HFFc6 (cell line): Measurements from ENCODE around the gene PCARE. TPM values are rescaled to one million over a fixed set of nuclear protein-coding genes. Genes with fewer than 3 reads are reported as not detected.
A peak's percentile ranks its signal among the peaks of the same experiment; 100 is the strongest.

ENCODE experiments used
- DNase-seq: peaks from one replicate; pipeline ENCODE4 v3.0.0-alpha.2; 2018
- H3K27ac Mint-ChIP-seq: 2 replicates; pipeline ENCODE4 v1.8.0; 2020; ENCODE audit warnings: mild to moderate bottlenecking, mixed read lengths
- H3K27me3 Mint-ChIP-seq: 2 replicates; pipeline ENCODE4 v1.8.0; 2021; ENCODE audit warnings: mild to moderate bottlenecking, moderate library complexity, mixed read lengths; ENCODE audit not compliant: insufficient read depth
- H3K36me3 Mint-ChIP-seq: 2 replicates; pipeline ENCODE4 v1.8.0; 2021; ENCODE audit warnings: low read depth, mixed read lengths
- H3K4me1 Mint-ChIP-seq: 2 replicates; pipeline ENCODE4 v1.8.0; 2020; ENCODE audit warnings: low read depth, mixed read lengths
- H3K4me3 Mint-ChIP-seq: 2 replicates; pipeline ENCODE4 v1.8.0; 2020; ENCODE audit warnings: mild to moderate bottlenecking, moderate library complexity, mixed read lengths
- H3K9me3 Mint-ChIP-seq: 2 replicates; pipeline ENCODE4 v1.8.0; 2020; ENCODE audit warnings: mild to moderate bottlenecking, mixed read lengths
- total RNA-seq, 6 experiments: library from RNA; stranded (reverse); fragmentation: NEBNext Ultra II Directional; extraction: Animal tissue kit (Norgen Biotek cat#: 25700); gene quantifications; 2 replicates in 1 of 6; 3 replicates in 5 of 6; pipeline ENCODE4 v1.2.3, GENCODE V29; 2021
- TF ChIP-seq, protein P1 (sequence below): fragments of 200-600 bp; sonication (generic); IDR thresholded peaks from 2 replicates; pipeline ENCODE4 v1.5.0; 2021; ENCODE audit warnings: antibody characterized with exemption, mild to moderate bottlenecking

PCARE gene
- total RNA-seq, 6 experiments from 2014 or later, result not detected

DNA sequence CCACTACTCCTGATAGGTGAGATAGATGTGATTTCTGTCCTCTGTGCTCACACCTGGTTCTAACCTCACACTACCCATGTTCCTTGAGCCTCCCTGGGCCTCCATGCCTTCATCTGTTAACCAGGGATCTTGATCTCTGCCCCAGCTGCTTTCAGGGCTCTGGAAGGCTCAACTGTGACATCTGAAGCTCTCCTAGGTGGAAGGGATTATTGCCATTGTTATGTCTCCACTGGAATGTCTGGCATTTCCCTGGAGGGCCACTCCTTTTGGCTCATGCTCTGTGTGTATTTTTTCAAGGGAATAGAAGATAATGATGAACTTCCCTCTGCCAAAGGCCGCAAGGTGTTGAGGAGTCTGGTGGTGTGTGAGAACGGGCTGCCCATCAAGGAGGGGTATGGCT, 41.2 kb downstream of the PCARE start:
- Mint-ChIP-seq H3K9me3 (no peaks in the 10 kb centered on the region), H3K4me1 (peaks cover 20% of the 10 kb centered on the region), H3K27me3 (peaks cover 7% of the 10 kb centered on the region), H3K4me3 (peak overlapping the region; percentile 6; the same call in 1 of the 2 replicates), H3K36me3 (no peaks in the 10 kb centered on the region), H3K27ac (peak overlapping the region; percentile 51)
- TF ChIP-seq, protein P1, sequence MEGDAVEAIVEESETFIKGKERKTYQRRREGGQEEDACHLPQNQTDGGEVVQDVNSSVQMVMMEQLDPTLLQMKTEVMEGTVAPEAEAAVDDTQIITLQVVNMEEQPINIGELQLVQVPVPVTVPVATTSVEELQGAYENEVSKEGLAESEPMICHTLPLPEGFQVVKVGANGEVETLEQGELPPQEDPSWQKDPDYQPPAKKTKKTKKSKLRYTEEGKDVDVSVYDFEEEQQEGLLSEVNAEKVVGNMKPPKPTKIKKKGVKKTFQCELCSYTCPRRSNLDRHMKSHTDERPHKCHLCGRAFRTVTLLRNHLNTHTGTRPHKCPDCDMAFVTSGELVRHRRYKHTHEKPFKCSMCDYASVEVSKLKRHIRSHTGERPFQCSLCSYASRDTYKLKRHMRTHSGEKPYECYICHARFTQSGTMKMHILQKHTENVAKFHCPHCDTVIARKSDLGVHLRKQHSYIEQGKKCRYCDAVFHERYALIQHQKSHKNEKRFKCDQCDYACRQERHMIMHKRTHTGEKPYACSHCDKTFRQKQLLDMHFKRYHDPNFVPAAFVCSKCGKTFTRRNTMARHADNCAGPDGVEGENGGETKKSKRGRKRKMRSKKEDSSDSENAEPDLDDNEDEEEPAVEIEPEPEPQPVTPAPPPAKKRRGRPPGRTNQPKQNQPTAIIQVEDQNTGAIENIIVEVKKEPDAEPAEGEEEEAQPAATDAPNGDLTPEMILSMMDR, result no peak
- peak; percentile 37 for DNase-seq

DNA sequence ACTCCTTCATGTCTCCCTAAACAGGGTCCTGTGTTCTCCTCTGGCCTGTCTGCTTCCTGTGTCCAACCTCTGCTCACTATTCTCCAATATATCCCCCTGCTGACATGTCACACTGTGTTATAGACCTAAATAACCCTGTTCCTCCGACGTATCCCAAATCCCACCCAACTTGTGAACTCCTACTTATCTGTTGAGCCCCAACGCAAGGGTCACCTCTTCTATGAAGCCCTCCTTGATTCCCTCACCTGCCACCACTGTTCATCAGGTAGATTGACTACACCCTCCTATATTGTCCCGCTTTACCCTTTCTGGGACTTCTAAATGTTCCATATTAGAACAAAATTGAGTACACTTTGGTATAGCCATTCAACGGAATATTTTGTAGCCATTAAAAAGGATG, 42.1 kb downstream of the PCARE start:
- peaks cover 20% of the 10 kb centered on the region for H3K4me1 Mint-ChIP-seq
- H3K36me3 Mint-ChIP-seq, result no peaks in the 10 kb centered on the region
- TF ChIP-seq, protein P1, result no peak
- peaks cover 7% of the 10 kb centered on the region for H3K27me3 Mint-ChIP-seq
- H3K4me3 Mint-ChIP-seq, result no peak overlapping the region
- no peaks in the 10 kb centered on the region for H3K9me3 Mint-ChIP-seq
- no peak overlapping the region for H3K27ac Mint-ChIP-seq
- DNase-seq, result no peak

DNA sequence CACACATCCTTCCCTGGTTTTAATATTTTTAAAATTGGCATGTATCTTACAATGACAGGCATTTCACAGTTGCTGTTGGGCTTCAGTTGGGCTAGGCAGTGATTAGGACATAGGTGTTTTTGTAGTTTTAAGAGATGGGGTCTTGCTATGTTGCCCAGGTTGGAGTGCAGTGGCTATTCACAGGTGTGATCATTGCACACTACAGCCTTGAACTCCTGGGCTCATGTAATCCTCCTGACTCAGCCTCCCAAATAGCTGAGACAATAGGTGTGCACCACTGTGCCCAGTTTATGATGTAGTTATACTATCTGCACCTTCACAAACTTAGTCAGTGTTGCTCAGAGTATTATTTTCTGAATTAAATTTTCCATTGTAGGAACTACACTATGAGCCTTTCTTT, 43.3 kb downstream of the PCARE start:
- TF ChIP-seq, protein P1, result no peak
- Mint-ChIP-seq H3K27me3 (peaks cover 6% of the 10 kb centered on the region), H3K9me3 (no peaks in the 10 kb centered on the region), H3K36me3 (no peaks in the 10 kb centered on the region), H3K4me3 (no peak overlapping the region), H3K4me1 (peaks cover 20% of the 10 kb centered on the region), H3K27ac (no peak overlapping the region)
- DNase-seq, result no peak

DNA sequence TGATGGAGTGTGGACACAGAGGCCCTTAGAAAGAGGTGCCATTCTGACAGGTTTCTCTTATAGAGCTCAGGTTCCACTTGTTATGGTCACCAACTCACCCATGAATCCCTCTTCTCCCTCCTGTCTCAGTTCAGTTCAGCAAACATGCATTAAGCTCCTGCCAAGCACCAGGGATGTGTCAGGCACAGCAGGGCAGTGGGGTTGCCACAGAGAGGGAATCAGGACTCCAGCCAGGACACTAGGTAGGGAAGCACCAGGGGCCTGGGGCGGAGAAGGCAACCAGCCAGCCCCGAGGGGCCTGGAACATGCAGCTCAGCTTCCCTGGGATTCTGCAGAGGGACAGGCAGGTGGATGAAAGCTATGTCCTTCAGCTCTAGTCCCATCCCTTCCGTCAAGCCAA, 48.6 kb downstream of the PCARE start:
- TF ChIP-seq, protein P1, result no peak
- peaks cover 8% of the 10 kb centered on the region for H3K27me3 Mint-ChIP-seq
- no peak overlapping the region for H3K27ac Mint-ChIP-seq
- H3K4me1 Mint-ChIP-seq, result no peaks in the 10 kb centered on the region
- DNase-seq, result no peak
- no peaks in the 10 kb centered on the region for H3K36me3 Mint-ChIP-seq
- H3K4me3 Mint-ChIP-seq, result no peak overlapping the region
- H3K9me3 Mint-ChIP-seq, result no peaks in the 10 kb centered on the region

DNA sequence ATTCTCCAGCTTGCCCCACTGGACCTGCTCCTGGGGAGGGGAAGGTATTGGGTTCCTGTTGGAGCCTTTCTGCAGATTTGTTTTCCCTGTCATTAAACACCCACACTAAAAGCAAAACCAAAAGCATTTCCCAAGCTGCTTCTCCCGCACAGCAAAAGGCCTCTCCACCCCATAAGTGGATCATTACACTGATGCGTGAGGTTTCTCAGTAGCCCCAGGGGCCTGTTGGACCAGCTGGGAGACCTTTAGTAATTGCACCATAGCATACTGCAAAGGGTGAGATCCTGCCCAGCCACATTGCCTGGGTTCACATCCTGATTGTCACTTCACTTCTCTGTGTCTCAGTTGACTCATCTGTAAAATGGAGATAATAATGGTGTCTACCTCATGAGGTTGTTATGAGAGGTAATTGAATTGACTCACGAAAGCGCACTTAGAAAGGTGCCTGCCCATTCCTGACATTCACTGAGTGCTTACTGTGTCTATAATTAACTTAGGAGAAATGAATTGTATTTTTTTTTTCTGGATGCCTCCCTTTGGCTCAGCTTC, 49.4 kb downstream of the PCARE start:
- TF ChIP-seq, protein P1, result no peak
- H3K27ac Mint-ChIP-seq, result no peak overlapping the region
- H3K4me3 Mint-ChIP-seq, result no peak overlapping the region
- peaks cover 12% of the 10 kb centered on the region for H3K27me3 Mint-ChIP-seq
- no peaks in the 10 kb centered on the region for H3K9me3 Mint-ChIP-seq
- H3K36me3 Mint-ChIP-seq, result no peaks in the 10 kb centered on the region
- no peak for DNase-seq
- H3K4me1 Mint-ChIP-seq, result no peaks in the 10 kb centered on the region

DNA sequence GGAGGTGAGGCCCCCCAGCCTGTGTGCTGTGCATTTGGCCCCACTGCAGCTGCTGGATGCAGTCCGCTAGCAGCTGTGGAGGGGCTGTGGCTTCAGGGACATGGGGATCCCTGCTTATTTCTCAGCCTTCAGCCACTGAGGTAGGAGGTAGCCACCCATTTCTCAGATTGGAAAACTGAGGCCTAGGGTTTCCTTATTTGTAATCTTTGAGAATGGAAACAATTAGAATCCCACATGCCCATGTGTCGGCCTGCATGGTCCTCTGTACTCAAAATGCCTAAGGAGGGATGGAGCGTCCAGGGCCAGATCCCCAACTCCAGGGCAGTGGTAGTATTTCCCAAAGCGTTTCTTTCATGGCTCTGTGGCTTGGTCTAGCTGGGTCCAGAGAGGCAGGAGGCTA, 51.1 kb downstream of the PCARE start:
- no peaks in the 10 kb centered on the region for H3K9me3 Mint-ChIP-seq
- no peak for DNase-seq

More for the DNA sequence above, 51.1 kb downstream of the PCARE start:
- no peaks in the 10 kb centered on the region for H3K4me1 Mint-ChIP-seq
- no peak overlapping the region for H3K4me3 Mint-ChIP-seq
- H3K36me3 Mint-ChIP-seq, result no peaks in the 10 kb centered on the region
- H3K27me3 Mint-ChIP-seq, result peaks cover 12% of the 10 kb centered on the region
- TF ChIP-seq, protein P1, result no peak
- no peak overlapping the region for H3K27ac Mint-ChIP-seq
